NB4 (cell line): ENCODE data around the gene SLC4A1.

Source experiments
- CTCF ChIP-seq: IDR thresholded peaks from one replicate; pipeline ENCODE4 v1.5.1; 2012; ENCODE audit warnings: low read depth, low read length
- MAX ChIP-seq: IDR thresholded peaks from 2 replicates; pipeline ENCODE4 v1.6.1; 2011; ENCODE audit warnings: low read depth, low read length
- POLR2A ChIP-seq: IDR thresholded peaks from 2 replicates; pipeline ENCODE4 v1.6.1; 2011; ENCODE audit warnings: mild to moderate bottlenecking; ENCODE audit not compliant: insufficient read length; ENCODE audit errors: extremely low read depth

GRCh38 chr17:44241106-44241624, 26.8 kb downstream of the SLC4A1 start:
- TF ChIP-seq POLR2A (no peak), CTCF (no peak), MAX (no peak)
